PC-9 (cell line): ENCODE measurements around the gene HCN1.

Experiments
- CTCF ChIP-seq: fragments of 200-600 bp; sonication (generic); conservative IDR thresholded peaks from 2 replicates; pipeline ENCODE4 v1.6.1; 2017; ENCODE audit warnings: mixed run types, antibody characterized with exemption, mild to moderate bottlenecking, moderate library complexity
- EZH2 ChIP-seq: fragments of 200-600 bp; sonication (generic); IDR thresholded peaks from 2 replicates; pipeline ENCODE4 v1.8.0; 2017; ENCODE audit warnings: antibody characterized with exemption, low read depth

GRCh38 chr5:45568813-45569212 is 127.4 kb downstream of the HCN1 start:
- TF ChIP-seq CTCF (no peak), EZH2 (no peak)
